ENCODE data around the gene ARSG.
"Not testable (repeated sequence)": the region's sequence is repeated elsewhere in the genome, so short reads cannot be mapped to it uniquely, and the experiment has no call there.

ARSG gene

GRCh38 chr17:68302666-68303065, 11.4 kb downstream of the ARSG start:
- DNase-seq (ENCODE audit: insufficient read length, low spot score), result no peak
- no peak for FAIRE-seq

GRCh38 chr17:68304706-68305105, 13.4 kb downstream of the ARSG start:
- FAIRE-seq (no peak), DNase-seq (ENCODE audit: insufficient read length, low spot score) (no peak)

- FAIRE-seq, result no peak
- no peak for DNase-seq (ENCODE audit: insufficient read length, low spot score)
These were observed 13.8 kb downstream of the ARSG start for GRCh38 chr17:68305142-68305541.

- FAIRE-seq (no peak), DNase-seq (ENCODE audit: insufficient read length, low spot score) (no peak)
These were observed 15.5 kb downstream of the ARSG start for GRCh38 chr17:68306819-68307218.

- no peak for DNase-seq (ENCODE audit: insufficient read length, low spot score)
- no peak for FAIRE-seq
These were observed 16.1 kb downstream of the ARSG start for GRCh38 chr17:68307443-68307842.

GRCh38 chr17:68308486-68308885, 17.2 kb downstream of the ARSG start:
- DNase-seq (ENCODE audit: insufficient read length, low spot score); FAIRE-seq: not testable (repeated sequence)

- DNase-seq (ENCODE audit: insufficient read length, low spot score); FAIRE-seq: not testable (repeated sequence)
These were observed 17.9 kb downstream of the ARSG start for GRCh38 chr17:68309066-68309670.

GRCh38 chr17:68310152-68310551, 18.9 kb downstream of the ARSG start:
- DNase-seq (ENCODE audit: insufficient read length, low spot score) (no peak), FAIRE-seq (no peak)

- DNase-seq (ENCODE audit: insufficient read length, low spot score), result no peak
- no peak for FAIRE-seq
These were observed 23.7 kb downstream of the ARSG start for GRCh38 chr17:68314916-68315535.

- no peak for FAIRE-seq
- no peak for DNase-seq (ENCODE audit: insufficient read length, low spot score)
These were observed 24.6 kb downstream of the ARSG start for GRCh38 chr17:68315930-68316329.

- FAIRE-seq (no peak), DNase-seq (ENCODE audit: insufficient read length, low spot score) (no peak)
These were observed 26.2 kb downstream of the ARSG start for GRCh38 chr17:68317458-68317857.

GRCh38 chr17:68318103-68318991, 27.1 kb downstream of the ARSG start:
- FAIRE-seq, result peak; percentile 23
- peak; percentile 53 for DNase-seq (ENCODE audit: insufficient read length, low spot score)

- FAIRE-seq (no peak), DNase-seq (ENCODE audit: insufficient read length, low spot score) (no peak)
These were observed 28.3 kb downstream of the ARSG start for GRCh38 chr17:68319410-68320162.

GRCh38 chr17:68320311-68320865, 29.1 kb downstream of the ARSG start:
- no peak for FAIRE-seq

GRCh38 chr17:68320943-68321555, 29.8 kb downstream of the ARSG start:
- DNase-seq (ENCODE audit: insufficient read length, low spot score) (no peak), FAIRE-seq (no peak)

More at GRCh38 chr17:68320311-68320865, 29.1 kb downstream of the ARSG start:
- DNase-seq (ENCODE audit: insufficient read length, low spot score), result no peak

GRCh38 chr17:68321556-68321954, 30.3 kb downstream of the ARSG start:
- FAIRE-seq, result no peak
- DNase-seq (ENCODE audit: insufficient read length, low spot score), result no peak

GRCh38 chr17:68322630-68323029, 31.3 kb downstream of the ARSG start:
- DNase-seq (ENCODE audit: insufficient read length, low spot score) (no peak), FAIRE-seq (no peak)

- no peak for FAIRE-seq
These were observed 32.8 kb downstream of the ARSG start for GRCh38 chr17:68324114-68324513.

GRCh38 chr17:68324654-68325336, 33.5 kb downstream of the ARSG start:
- no peak for DNase-seq (ENCODE audit: insufficient read length, low spot score)
- FAIRE-seq, result no peak

More at GRCh38 chr17:68324114-68324513, 32.8 kb downstream of the ARSG start:
- DNase-seq (ENCODE audit: insufficient read length, low spot score), result no peak

Data from HTR-8/SVneo (cell line).